ENCODE results near the gene TBCD.

GRCh38 chr17:82841921-82842596 lies 90.2 kb downstream of the TBCD start:
- no peak for TF ChIP-seq POLR2AphosphoS5 (IDR thresholded peaks at IDR 0.05)
- no peak for TF ChIP-seq CTCF (IDR thresholded peaks at IDR 0.05; ENCODE audit: poor library complexity, severe bottlenecking)
- TF ChIP-seq REST (IDR thresholded peaks at IDR 0.05; ENCODE audit: borderline replicate concordance) = no peak
- no peak for TF ChIP-seq RAD21 (conservative IDR thresholded peaks at IDR 0.05)

All from neural cell (in vitro differentiated cells).